ENCODE results near the gene EIF1AX. TPM values are rescaled to one million over a fixed set of nuclear protein-coding genes. Genes with fewer than 3 reads are reported as not detected.
"Not testable (repeated sequence)": the region's sequence is repeated elsewhere in the genome, so short reads cannot be mapped to it uniquely, and the experiment has no call there.

The EIF1AX gene, protein sequence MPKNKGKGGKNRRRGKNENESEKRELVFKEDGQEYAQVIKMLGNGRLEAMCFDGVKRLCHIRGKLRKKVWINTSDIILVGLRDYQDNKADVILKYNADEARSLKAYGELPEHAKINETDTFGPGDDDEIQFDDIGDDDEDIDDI
- 60.5 and 70.7 TPM in 2 replicates for total RNA-seq (2014; rRNA removed; shearing (Covaris generic))

DNA sequence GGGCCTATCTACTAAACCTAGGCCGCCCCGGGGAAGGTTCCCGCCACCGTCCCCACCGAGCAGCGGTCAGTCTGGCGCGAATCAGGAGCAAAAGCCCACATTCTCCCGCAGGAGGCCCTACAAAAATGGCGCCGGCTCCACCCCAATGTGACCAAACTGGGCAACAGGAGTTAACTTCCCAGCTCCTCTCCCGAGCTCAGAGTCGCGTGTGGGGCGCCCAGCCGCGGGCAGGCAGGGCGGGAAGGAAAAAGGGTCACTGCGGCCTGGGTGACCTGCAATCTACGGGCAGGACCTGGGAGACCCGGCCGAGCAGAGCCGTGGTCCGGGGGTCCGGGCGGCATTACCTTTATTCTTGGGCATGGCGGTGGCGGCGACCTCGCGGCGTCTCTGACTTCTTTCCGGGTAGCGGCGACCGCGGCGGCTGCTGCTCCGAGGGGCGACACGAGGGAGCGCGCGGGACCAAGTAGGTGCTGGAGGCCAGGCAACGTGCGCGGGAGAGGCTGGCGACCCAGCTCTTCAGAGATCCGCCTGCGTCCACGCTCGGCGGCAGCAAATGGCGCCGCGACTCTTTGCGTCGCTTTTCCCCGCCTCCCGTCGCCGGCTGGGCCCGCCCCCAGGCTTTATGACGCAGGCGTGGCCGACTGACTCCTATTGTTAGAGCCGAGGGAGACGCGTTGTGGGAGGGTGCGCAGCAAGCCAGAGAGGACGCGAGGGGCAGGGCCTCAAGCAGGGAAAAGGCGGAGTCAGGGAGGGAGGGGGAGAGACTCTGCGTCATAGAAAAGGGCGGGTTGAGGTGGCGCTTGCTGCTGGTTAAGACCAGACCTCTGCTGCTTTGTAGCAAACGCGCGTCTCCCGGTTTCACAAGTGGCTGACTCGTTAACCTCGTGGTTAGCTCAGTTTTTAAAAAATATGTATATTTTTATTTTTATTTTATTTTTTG, at the start of gene EIF1AX:
Gene EIF1AX, minus strand, starts transcription at position 558 of the 940 bp plus-strand sequence. Its CDS starts 198 bp downstream, at position 360.
- peak; percentile 97 for DNase-seq (ENCODE audit: low read depth)

DNA sequence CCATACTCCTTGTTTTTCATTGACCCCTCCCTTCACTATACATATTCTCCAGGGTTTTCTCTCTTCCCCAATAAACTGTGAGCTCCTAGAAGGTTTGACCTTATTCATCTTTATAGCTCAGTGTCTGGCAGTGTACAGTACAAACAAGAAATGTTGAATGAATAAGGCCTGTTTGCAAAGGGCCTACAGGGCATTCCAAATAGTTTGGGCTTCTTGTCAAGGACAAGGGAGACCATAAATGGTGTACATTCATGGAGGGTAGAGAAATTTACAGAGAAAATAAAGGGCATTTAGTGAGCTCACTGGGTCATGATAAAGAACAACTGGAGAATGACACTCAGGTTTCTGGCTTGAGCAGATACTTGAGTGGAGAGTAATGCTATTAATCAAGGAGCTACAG, 47.5 kb upstream of the EIF1AX start:
- DNase-seq (ENCODE audit: low read depth), result no peak

DNA sequence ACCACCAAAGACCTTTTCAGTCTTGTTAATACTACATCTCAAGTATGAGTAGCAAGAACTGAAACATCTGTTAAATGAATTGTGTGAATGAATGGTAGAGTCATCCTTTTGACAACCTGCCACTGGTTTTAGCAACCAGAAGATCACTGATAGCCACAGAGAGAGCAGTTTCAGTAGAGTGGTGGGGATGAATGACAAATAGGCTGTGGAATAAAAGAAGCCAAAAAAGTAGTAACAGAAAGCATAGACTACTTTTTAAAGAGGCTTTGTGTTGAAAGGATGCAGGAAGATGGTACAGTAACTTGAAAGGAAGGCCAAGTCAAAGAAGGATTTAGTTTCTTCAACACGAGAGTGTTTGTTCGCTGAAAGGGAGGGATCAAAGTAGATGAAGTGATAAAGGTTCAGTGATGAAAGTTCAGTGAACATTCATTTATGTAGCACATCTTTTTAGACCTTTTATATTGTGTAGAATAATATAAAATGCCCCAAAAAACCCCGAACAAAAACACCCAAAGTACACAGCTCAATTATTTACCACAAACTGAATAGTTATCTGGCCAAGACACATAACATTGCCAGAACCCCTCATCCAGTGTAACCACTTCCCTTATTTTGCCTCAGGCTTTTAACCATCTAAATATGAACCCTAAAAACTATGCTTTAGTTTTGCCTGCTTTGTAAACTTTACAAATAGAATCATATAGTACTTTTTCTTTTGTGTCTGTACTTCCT, 40.1 kb upstream of the EIF1AX start:
- DNase-seq (ENCODE audit: low read depth), result no peak

DNA sequence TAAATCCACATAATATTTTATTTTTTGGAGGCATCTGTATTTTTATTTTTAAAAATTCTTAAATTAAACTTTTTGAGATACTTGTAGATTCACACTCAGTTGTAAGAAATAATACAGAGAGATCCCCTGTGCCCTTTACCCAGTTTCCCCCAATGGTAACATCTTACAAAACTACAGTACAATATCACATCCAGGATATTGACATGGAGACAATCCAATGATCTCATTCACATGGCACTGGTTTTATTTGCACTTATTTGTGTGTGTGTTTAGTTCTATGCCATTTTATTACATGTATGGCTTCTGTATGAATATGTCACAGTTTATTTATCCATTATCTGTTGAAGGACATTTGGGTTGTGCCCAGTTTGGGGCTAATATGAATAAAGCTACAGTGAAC, 35.5 kb upstream of the EIF1AX start:
- DNase-seq (ENCODE audit: low read depth), result no peak

DNA sequence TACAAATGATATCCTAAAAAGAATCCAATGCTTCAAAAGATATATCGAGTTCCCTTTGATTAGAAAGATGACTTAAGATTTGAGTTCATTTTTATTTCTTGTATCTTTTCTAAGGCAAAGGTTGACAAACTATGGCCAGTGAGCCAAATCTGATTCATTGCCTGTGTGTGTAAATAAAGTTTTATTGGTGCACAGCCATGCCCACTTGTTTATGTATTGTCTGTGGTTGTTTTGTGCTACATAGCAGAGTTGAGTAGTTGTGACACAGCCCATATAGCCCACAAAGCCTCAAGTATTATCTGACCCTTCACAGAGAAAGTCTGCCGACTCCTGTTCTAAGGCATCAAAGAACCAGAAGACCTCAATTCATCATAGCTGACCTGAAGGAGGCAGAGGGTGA, 32.2 kb upstream of the EIF1AX start:
- DNase-seq (ENCODE audit: low read depth), result no peak

DNA sequence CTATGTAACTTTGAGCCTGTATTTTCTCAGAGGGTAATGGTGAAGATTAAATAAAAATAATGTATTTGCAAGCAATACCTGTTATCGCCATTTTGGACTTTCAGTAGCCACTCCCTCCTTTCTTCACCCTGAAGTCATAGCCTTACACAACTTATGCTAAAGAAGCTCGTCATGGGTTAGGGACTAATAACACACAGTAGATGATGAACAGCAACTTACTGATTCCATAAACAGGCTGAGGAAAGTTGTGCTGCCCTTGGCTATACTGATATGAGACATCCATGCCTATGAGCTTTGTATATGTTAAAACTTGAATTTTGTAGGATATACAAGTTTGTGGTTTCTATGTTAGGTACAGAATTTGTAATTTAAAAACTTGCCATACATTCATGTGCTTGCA, 31.7 kb upstream of the EIF1AX start:
- DNase-seq (ENCODE audit: low read depth), result no peak

DNA sequence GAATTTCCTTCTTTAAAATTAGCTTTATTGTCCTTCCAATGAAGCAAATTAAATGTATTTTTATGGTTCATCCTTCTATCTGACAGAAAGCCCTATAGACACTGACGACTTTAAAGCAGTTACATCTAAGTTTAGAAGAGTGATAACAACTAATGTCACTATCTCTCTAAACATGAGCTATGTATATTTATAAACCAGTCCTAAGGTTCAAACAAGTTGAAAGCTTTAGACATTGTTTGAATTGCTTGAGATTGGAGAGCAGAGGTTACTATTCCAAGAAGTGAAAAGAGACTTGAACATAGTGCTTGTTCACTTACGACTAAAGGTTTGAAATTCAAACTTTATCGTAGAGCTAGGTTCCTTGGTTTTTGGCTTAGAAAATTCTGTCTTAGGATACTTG, 30.2 kb upstream of the EIF1AX start:
- DNase-seq (ENCODE audit: low read depth), result no peak

DNA sequence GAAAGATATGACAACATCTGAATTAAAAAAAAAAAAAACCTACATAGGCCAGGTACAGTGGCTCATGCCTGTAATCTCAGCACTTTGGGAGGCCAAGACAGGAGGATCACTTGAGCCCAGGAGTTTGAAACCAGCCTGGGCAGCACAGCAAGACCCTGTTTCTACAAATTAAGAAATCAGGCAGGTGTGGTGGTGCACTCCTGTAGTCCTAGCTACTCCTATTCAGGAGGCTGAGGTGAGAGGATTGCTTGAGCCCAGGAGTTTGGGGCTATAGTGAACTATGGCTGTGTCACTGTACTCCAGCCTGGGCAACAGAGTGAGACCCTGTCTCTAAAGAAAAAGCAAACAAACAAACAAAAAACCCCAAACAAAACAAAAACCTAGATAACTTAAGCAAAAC, 20.9 kb upstream of the EIF1AX start:
- not testable (repeated sequence) for DNase-seq (ENCODE audit: low read depth)

DNA sequence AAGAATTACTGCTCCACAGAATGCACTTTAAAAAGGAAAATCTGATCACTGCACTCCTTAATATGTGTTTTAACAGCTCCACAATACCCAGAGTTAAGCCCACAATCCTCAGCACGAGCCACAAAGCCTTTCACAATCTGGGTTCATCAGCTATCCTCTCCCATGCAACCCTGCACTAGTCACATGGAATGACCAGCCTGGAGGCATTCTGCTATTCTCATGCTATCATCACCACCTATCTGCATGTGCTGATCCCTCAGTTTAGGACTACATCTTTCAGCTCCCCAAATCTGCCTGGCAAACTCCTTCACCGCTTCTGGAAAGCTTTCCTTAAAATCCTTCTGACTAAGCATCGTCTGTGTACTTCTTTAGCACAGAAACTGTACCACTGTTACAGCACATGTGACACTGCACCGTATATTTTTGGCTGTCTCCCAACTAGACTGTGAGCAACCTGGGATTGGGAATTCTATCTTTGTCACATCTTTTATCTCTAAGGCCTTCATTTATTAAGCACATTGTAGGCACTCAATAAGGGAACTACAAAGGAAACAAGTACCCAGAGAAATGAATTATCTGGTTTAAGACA, 18.3 kb upstream of the EIF1AX start:
- no peak for DNase-seq (ENCODE audit: low read depth)

DNA sequence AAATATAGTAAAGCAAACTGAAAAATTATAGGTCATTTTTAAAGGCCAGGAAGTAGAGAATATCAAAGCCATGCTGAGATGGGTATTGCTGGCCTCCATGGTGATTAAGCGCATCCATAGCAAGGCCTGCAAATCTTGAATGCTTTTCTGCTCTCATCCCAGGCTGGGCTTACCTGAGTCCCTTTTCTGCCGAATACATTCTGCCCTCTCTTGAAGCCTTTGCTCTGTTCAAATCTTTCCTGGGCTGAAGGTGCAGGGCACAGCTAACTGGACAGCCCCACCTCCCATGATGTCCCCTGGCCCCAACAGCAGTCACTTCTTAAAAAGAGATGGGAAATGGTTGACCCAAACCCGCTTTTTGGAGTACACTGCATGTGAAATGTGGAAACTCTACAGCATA, 10.1 kb upstream of the EIF1AX start:
- DNase-seq (ENCODE audit: low read depth), result no peak

DNA sequence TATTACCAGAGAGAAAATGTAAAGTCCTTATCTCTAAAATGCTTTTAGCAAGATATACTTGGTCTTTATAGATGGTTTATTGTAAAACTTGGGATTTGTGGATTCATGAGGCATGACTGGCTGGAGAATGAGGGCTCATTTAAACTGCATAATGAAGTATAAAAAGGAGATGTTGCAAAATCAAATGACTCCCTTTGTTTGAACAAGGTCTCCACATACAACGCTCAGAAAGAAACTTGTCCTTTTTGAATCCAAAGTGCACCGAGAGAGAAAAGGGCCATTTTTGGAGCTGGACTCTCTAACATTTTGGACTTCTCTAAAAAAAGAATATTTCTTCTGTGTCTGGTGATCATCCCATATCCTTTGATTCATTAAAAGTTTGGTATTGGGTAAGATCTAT, 7.7 kb upstream of the EIF1AX start:
- DNase-seq (ENCODE audit: low read depth), result no peak

DNA sequence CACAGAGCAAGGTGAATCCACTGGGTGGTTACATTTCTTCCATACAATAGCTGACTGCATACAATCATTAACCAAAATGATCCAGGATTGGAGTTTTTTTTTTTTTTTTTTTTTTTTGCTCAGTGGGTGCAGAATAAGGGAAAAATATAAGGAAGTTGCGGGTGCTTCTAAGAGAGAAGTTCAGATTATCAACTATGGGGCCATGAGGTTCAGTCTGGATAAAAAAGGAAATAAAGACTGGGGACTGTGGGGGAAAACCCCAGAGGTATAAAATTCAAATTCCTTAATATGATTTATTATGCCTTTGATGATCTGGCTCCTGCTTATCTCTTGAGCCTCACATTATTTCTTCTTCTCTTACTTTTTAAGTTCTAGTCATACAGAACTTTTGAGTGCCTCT, 5.9 kb upstream of the EIF1AX start:
- DNase-seq (ENCODE audit: low read depth), result no peak

DNA sequence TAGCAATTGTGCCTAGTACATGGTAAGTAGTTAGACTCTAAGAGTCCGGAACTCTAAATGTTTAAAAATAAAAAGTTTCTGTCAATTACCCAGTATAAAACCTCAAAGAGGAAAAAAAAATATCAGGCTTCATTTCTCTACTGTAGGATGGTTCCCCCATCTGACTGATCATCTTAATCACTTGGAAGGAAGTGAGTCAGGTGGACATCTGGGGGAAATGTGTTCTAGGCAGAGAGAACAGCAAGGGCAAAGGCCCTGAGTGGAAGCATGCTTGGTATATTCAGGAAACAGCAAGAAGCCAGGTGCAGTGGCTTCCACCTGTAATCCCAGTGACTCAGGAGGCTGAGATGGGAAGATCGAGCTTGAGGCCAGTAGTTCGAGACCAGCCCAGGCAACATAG, 2.9 kb upstream of the EIF1AX start:
- DNase-seq (ENCODE audit: low read depth), result peak; percentile 73

DNA sequence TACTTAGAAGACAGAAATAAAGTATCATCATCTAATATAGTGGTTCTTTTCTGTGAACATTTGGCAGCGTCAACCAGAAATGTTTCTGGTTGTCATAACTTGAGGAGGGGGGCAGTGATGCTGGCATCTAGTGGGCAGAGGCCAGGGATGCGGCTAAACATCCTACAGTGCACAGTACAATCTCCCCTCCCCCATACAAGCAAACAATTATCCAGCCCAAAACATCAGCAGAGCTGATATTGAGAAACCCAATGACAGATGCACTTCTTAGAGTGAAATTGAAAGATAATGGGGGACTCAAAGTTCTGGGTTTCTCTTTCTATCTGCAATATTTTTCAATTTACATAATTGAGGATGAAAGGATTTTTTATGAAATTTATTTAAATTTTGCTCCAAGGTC, 1.9 kb upstream of the EIF1AX start:
- DNase-seq (ENCODE audit: low read depth), result no peak

DNA sequence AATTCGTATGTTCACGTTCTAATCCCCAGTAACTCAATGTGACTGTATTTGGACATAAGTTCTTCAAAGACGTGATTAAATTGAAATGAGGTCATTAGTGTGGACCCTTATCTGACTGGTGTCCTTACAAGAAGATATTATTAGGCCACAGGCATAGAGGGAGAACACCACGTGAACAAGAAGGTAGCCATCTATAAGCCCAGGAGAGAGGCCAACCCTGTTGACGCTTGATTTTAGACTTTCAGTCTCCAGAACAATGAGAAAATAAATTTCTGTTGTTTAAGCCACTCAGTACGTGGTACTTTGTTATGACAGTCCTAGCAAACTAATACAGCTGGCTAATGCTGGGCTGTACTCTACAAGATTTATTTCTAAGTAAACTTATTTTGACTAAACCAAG, 1.5 kb upstream of the EIF1AX start:
- no peak for DNase-seq (ENCODE audit: low read depth)

DNA sequence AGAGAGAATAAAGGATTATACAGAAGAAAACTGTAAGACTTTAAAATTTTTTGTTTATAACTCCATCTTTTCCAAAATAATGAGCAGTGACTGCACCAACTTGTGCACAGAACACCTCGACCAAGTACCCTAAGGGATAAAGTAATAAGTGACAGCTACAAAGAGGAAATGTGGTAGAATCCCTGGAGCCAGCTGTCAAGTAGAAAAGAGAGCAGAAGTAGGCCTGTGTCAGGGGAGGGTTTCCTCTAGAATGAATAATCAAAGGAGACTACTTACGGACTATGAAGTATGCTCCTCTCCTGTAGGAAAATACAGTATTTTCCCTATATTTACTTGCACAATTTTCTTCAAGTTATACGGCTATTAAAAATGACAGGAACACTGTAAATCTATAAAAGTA, 1.2 kb downstream of the EIF1AX start:
- no peak for DNase-seq (ENCODE audit: low read depth)

DNA sequence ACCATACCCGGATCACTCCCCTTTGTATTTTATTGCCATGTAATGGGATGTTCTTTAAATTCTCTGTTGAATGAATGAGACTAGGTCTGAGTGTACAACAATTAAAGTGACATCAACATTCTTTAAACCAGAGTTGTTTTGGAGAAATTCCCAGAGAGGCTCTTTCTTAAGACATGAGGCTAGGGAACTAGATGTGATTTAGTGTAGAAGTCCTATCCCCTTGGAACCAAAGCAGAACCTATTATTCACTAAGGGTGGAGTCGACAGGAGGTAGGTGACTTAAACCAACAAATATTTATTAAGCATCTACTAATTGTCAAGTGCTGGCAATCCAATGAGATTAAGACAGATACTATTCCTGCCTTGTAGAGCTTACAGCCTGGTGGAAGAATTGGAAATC, 1.7 kb downstream of the EIF1AX start:
- DNase-seq (ENCODE audit: low read depth), result no peak

DNA sequence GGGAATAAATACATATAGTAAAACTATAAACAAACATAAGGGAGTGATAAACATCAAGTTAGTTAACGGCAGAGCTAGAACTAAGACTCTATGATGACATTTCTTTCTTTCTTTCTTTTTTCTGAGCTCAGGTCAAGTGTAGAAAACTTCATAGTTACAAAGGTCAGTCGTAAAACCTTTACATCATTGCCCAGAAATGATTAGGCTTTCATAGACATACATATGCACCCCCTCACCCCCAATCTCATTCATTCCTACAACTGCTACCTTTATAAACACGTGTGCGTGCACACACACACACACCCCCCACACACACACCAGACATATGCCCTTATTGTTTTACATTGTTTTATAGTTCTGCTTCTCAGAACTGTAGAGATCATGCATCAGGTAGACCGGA, 5.7 kb downstream of the EIF1AX start:
- DNase-seq (ENCODE audit: low read depth), result no peak

DNA sequence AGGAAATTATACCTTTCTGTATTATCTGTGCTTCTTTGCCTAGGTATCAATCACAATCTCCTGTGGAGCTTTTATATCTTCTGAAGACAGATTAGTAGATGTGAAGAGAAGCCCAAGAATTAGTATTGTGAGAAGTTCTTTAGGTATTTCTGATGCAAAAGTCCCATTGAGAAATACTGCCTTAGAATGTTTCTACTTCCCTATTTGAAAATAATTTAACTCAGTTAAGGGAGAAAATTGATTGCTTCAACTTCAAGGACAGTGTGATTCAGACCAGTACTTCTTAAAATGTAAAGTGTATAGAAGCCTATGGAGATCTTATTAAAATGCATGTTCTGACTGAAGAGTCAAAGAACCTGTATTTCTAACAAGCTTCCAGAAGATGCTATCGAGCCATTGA, 9.0 kb downstream of the EIF1AX start:
- no peak for DNase-seq (ENCODE audit: low read depth)

DNA sequence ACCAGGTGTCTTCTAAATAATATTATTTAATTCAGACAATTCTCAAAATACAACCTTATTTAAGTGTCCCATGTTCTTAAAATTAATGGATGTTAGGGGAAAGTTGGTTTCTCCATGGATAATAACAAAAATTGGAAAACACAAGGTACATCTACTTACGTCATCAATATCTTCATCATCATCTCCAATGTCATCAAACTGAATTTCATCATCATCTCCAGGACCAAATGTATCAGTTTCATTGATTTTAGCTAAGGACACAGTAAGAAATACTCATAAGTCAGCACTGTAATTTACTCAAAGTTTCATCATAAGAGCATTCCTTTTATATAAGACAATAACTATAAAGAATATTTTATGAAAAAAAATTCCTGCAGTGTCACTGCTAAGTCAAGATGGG, 11.3 kb downstream of the EIF1AX start:
- DNase-seq (ENCODE audit: low read depth), result no peak

DNA sequence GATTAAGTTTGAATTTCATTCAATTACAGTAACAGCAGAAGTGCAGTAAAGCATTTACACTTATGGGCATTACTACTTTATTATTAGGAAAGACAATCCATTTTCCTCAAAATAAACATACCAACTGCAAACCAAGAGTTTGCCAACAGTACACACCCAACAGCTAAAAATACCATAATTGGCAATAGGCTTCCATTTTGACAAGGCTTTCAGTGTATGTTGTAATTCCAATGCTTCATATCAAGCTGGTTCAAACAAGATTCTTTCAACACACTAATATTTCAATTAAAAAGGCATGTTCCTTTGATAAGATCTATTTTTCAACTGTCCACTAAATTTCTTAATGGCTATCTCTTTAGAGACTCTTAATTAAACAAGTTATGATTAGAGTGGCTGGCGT, 12.1 kb downstream of the EIF1AX start:
- no peak for DNase-seq (ENCODE audit: low read depth)

DNA sequence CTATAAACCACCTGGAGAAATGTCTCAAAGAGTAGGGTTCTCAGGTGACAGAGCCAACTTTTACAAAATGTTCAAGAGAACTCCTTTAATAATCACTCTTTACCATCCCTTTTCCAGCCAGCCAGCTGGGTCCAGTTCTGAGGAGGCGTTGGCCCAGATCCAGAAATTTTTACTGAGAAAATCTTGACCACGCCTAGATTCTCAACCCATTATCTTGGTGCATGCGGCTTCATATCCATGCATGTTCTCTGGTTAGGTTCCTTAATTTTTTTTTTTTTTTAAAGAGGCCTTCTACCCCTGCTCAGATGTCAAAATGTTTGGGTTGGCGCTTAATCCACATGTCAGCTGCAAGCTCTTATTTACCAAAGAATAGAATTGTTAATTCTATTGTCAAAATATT, 13.0 kb downstream of the EIF1AX start:
- DNase-seq (ENCODE audit: low read depth), result no peak

Measured in RPMI7951 (cell line).